ENCODE data around the gene ZBTB22.

ZBTB22 gene

GRCh38 chr6:33297956-33298772, 19.4 kb downstream of the ZBTB22 start:
- H3K27ac ChIP-seq (ENCODE audit: low read depth, low read length) = peak overlapping the region; percentile 75; the same call in 1 of the 2 replicates

GRCh38 chr6:33297406-33297955, 20.1 kb downstream of the ZBTB22 start:
- H3K9ac ChIP-seq (ENCODE audit: low read depth, low read length) = peak overlapping the region; percentile 69
- no peaks in the 10 kb centered on the region for H3K4me1 ChIP-seq (ENCODE audit: insufficient read depth, low read length)
- H3K36me3 ChIP-seq (ENCODE audit: insufficient read depth, low read length) = peaks cover 33% of the 10 kb centered on the region; the same call in 1 of the 2 replicates
- peak overlapping the region; percentile 78 for H3K4me3 ChIP-seq (ENCODE audit: low read length)
- H3K27me3 ChIP-seq (ENCODE audit: insufficient read depth, low read length) = no peaks in the 10 kb centered on the region
- no peaks in the 10 kb centered on the region for H3K9me3 ChIP-seq (ENCODE audit: insufficient read depth, low read depth, low read length)
- peak overlapping the region; percentile 71 for H3K27ac ChIP-seq (ENCODE audit: low read depth, low read length)
- WGBS = 3% methylated on average over 16 of the region's 16 CpGs

More at GRCh38 chr6:33297956-33298772, 19.4 kb downstream of the ZBTB22 start:
- Histone ChIP-seq H3K9ac (ENCODE audit: low read depth, low read length) (peak overlapping the region; percentile 73), H3K9me3 (ENCODE audit: insufficient read depth, low read depth, low read length) (no peaks in the 10 kb centered on the region), H3K36me3 (ENCODE audit: insufficient read depth, low read length) (peaks cover 26% of the 10 kb centered on the region; the same call in 1 of the 2 replicates), H3K27me3 (ENCODE audit: insufficient read depth, low read length) (no peaks in the 10 kb centered on the region), H3K4me3 (ENCODE audit: low read length) (peak overlapping the region; percentile 78), H3K4me1 (ENCODE audit: insufficient read depth, low read length) (no peaks in the 10 kb centered on the region)
- WGBS = under 1% methylated on average over 35 of the region's 42 CpGs

- Histone ChIP-seq H3K4me1 (ENCODE audit: insufficient read depth, low read length) (no peaks in the 10 kb centered on the region), H3K4me3 (ENCODE audit: low read length) (peak overlapping the region; percentile 78), H3K36me3 (ENCODE audit: insufficient read depth, low read length) (peaks cover 38% of the 10 kb centered on the region), H3K27ac (ENCODE audit: low read depth, low read length) (peak overlapping the region; percentile 71), H3K9ac (ENCODE audit: low read depth, low read length) (peak overlapping the region; percentile 69), H3K27me3 (ENCODE audit: insufficient read depth, low read length) (no peaks in the 10 kb centered on the region), H3K9me3 (ENCODE audit: insufficient read depth, low read depth, low read length) (no peaks in the 10 kb centered on the region)
- WGBS = 74% methylated on average over 8 of the region's 12 CpGs
Observed at GRCh38 chr6:33296797-33297405, 20.6 kb downstream of the ZBTB22 start.

GRCh38 chr6:33295621-33296369, 21.7 kb downstream of the ZBTB22 start:
- Histone ChIP-seq H3K4me1 (ENCODE audit: insufficient read depth, low read length) (no peaks in the 10 kb centered on the region), H3K36me3 (ENCODE audit: insufficient read depth, low read length) (peaks cover 44% of the 10 kb centered on the region), H3K27me3 (ENCODE audit: insufficient read depth, low read length) (no peaks in the 10 kb centered on the region), H3K4me3 (ENCODE audit: low read length) (no peak overlapping the region), H3K27ac (ENCODE audit: low read depth, low read length) (no peak overlapping the region), H3K9ac (ENCODE audit: low read depth, low read length) (no peak overlapping the region), H3K9me3 (ENCODE audit: insufficient read depth, low read depth, low read length) (no peaks in the 10 kb centered on the region)
- 94% methylated on average over 15 of the region's 15 CpGs for WGBS

- no peak overlapping the region for H3K27ac ChIP-seq (ENCODE audit: low read depth, low read length)
- peaks cover 45% of the 10 kb centered on the region for H3K36me3 ChIP-seq (ENCODE audit: insufficient read depth, low read length)
- 92% methylated on average over 10 of the region's 10 CpGs for WGBS
- no peak overlapping the region for H3K4me3 ChIP-seq (ENCODE audit: low read length)
- H3K9me3 ChIP-seq (ENCODE audit: insufficient read depth, low read depth, low read length) = no peaks in the 10 kb centered on the region
- H3K27me3 ChIP-seq (ENCODE audit: insufficient read depth, low read length) = no peaks in the 10 kb centered on the region
- H3K4me1 ChIP-seq (ENCODE audit: insufficient read depth, low read length) = peaks cover 3% of the 10 kb centered on the region; the same call in 1 of the 2 replicates
- H3K9ac ChIP-seq (ENCODE audit: low read depth, low read length) = no peak overlapping the region
Observed at GRCh38 chr6:33294086-33294823, 23.3 kb downstream of the ZBTB22 start.

GRCh38 chr6:33292996-33293682, 24.4 kb downstream of the ZBTB22 start:
- H3K36me3 ChIP-seq (ENCODE audit: insufficient read depth, low read length) = peaks cover 45% of the 10 kb centered on the region
- no peak overlapping the region for H3K4me3 ChIP-seq (ENCODE audit: low read length)
- H3K27me3 ChIP-seq (ENCODE audit: insufficient read depth, low read length) = no peaks in the 10 kb centered on the region
- no peaks in the 10 kb centered on the region for H3K9me3 ChIP-seq (ENCODE audit: insufficient read depth, low read depth, low read length)
- no peak overlapping the region for H3K27ac ChIP-seq (ENCODE audit: low read depth, low read length)
- no peak overlapping the region for H3K9ac ChIP-seq (ENCODE audit: low read depth, low read length)
- H3K4me1 ChIP-seq (ENCODE audit: insufficient read depth, low read length) = peaks cover 6% of the 10 kb centered on the region; the same call in 1 of the 2 replicates
- WGBS = 96% methylated on average over 15 of the region's 16 CpGs

GRCh38 chr6:33290459-33290858, 27.1 kb downstream of the ZBTB22 start:
- H3K9ac ChIP-seq (ENCODE audit: low read depth, low read length) = peak overlapping the region; percentile 90
- 85% methylated on average over 7 of the region's 7 CpGs for WGBS
- H3K4me1 ChIP-seq (ENCODE audit: insufficient read depth, low read length) = peaks cover 8% of the 10 kb centered on the region; the same call in 1 of the 2 replicates
- H3K9me3 ChIP-seq (ENCODE audit: insufficient read depth, low read depth, low read length) = no peaks in the 10 kb centered on the region
- no peaks in the 10 kb centered on the region for H3K27me3 ChIP-seq (ENCODE audit: insufficient read depth, low read length)
- peak overlapping the region; percentile 97 for H3K4me3 ChIP-seq (ENCODE audit: low read length)
- peaks cover 56% of the 10 kb centered on the region for H3K36me3 ChIP-seq (ENCODE audit: insufficient read depth, low read length)
- H3K27ac ChIP-seq (ENCODE audit: low read depth, low read length) = no peak overlapping the region

GRCh38 chr6:33289784-33290315, 27.7 kb downstream of the ZBTB22 start:
- peak overlapping the region; percentile 97 for H3K4me3 ChIP-seq (ENCODE audit: low read length)
- peak overlapping the region; percentile 90 for H3K9ac ChIP-seq (ENCODE audit: low read depth, low read length)
- no peaks in the 10 kb centered on the region for H3K27me3 ChIP-seq (ENCODE audit: insufficient read depth, low read length)
- H3K9me3 ChIP-seq (ENCODE audit: insufficient read depth, low read depth, low read length) = no peaks in the 10 kb centered on the region
- H3K27ac ChIP-seq (ENCODE audit: low read depth, low read length) = peak overlapping the region; percentile 53; the same call in 1 of the 2 replicates
- WGBS = 0% methylated on average over 13 of the region's 14 CpGs
- H3K4me1 ChIP-seq (ENCODE audit: insufficient read depth, low read length) = peaks cover 8% of the 10 kb centered on the region; the same call in 1 of the 2 replicates
- peaks cover 61% of the 10 kb centered on the region for H3K36me3 ChIP-seq (ENCODE audit: insufficient read depth, low read length)

- peak within 1 kb of the TSS; percentile 90 for H3K9ac ChIP-seq (ENCODE audit: low read depth, low read length)
- peak within 1 kb of the TSS; percentile 97 for H3K4me3 ChIP-seq (ENCODE audit: low read length)
- H3K4me1 ChIP-seq (ENCODE audit: insufficient read depth, low read length) = peaks cover 8% of the 10 kb centered on the region; the same call in 1 of the 2 replicates
- H3K36me3 ChIP-seq (ENCODE audit: insufficient read depth, low read length) = peaks cover 65% of the 10 kb centered on the region
- H3K27me3 ChIP-seq (ENCODE audit: insufficient read depth, low read length) = no peaks in the 10 kb centered on the region
- peak within 1 kb of the TSS; percentile 53; the same call in 1 of the 2 replicates for H3K27ac ChIP-seq (ENCODE audit: low read depth, low read length)
- WGBS = under 1% methylated on average over 43 of the region's 43 CpGs
- no peaks in the 10 kb centered on the region for H3K9me3 ChIP-seq (ENCODE audit: insufficient read depth, low read depth, low read length)
Observed at GRCh38 chr6:33288921-33289783, 28.4 kb downstream of the ZBTB22 start, which contains the start of the genes PFDN6 and WDR46. PFDN6 (plus strand) TSS chr6:33289601; CDS start chr6:33289857, 256 bp downstream. WDR46 (minus strand) TSS chr6:33289239; CDS start chr6:33289170, 69 bp downstream.

Measured in HUES64 (cell line).